ENCODE data around the gene EPG5. TPM values are rescaled to one million over a fixed set of nuclear protein-coding genes. Genes with fewer than 3 reads are reported as not detected.

The EPG5 gene
- total RNA-seq, 1 experiment from 2014 or later = 16.1 TPM

DNA sequence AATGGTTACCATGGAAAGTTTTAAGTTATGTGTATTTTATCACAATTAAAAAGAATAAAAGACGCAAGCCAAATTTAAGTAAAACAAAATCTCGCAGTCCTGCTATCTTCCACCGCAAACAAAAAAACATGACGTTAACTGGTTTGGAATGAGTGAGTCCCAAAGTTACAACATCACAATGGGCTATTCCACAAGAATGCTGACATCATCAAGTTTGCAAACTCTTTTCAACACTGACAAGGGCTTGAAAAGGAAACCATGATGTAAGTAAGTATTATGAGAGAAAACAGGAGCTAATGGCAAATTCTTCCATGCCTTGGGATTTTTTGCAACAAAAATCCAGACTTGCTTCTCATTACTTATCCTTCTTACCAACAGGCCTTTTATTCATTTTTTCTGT is 110.6 kb downstream of the EPG5 start:
- Histone ChIP-seq H3K9ac (ENCODE audit: extremely low read depth, insufficient read length, low read length) (no peak overlapping the region), H2BK120ac (ENCODE audit: low read depth, low read length, poor library complexity, severe bottlenecking) (no peak overlapping the region), H4K8ac (replicated peaks; ENCODE audit: insufficient read length, low read depth, low read length) (no peak overlapping the region), H2BK15ac (ENCODE audit: low read depth, low read length) (no peak overlapping the region), H2BK20ac (ENCODE audit: low read depth, low read length, poor library complexity, severe bottlenecking) (no peak overlapping the region), H4K5ac (ENCODE audit: insufficient read length, low read depth, low read length) (no peak overlapping the region), H4K20me1 (ENCODE audit: control insufficient read depth, insufficient read depth, insufficient read length) (no peaks in the 10 kb centered on the region), H3K14ac (ENCODE audit: insufficient read depth, low read length) (no peak overlapping the region), H3K4me1 (ENCODE audit: insufficient read depth, low read length) (no peaks in the 10 kb centered on the region), H3K79me1 (ENCODE audit: insufficient read depth, low read depth, low read length, poor library complexity, severe bottlenecking) (no peaks in the 10 kb centered on the region), H3K23me2 (ENCODE audit: insufficient read length, low read depth, low read length, poor library complexity, severe bottlenecking) (no peaks in the 10 kb centered on the region), H4K91ac (ENCODE audit: insufficient read length, low read depth, low read length) (no peak overlapping the region), H3K9me3 (ENCODE audit: control insufficient read depth, low read depth, low read length) (no peaks in the 10 kb centered on the region), H3K23ac (ENCODE audit: insufficient read length, low read depth, low read length) (no peak overlapping the region), H2AFZ (ENCODE audit: low read length) (no peak overlapping the region), H3K27ac (ENCODE audit: insufficient read length, low read depth, low read length) (no peak overlapping the region), H3K27me3 (ENCODE audit: insufficient read depth, low read length) (no peaks in the 10 kb centered on the region), H2BK12ac (ENCODE audit: insufficient read length, low read depth, low read length) (no peak overlapping the region), H3K79me2 (ENCODE audit: insufficient read depth, low read length) (no peaks in the 10 kb centered on the region), H2AK5ac (ENCODE audit: insufficient read length, low read length) (no peak overlapping the region), H3K4ac (ENCODE audit: low read depth, low read length) (no peak overlapping the region), H3K56ac (ENCODE audit: insufficient read length, low read depth, low read length) (no peak overlapping the region), H3K4me2 (ENCODE audit: insufficient read depth, insufficient read length, low read length) (no peak overlapping the region), H3K18ac (ENCODE audit: insufficient read length, low read depth, low read length) (no peak overlapping the region), H3T11ph (ENCODE audit: low read length) (no peak overlapping the region), H2BK5ac (ENCODE audit: insufficient read length, low read length) (no peak overlapping the region)
- no CpG with 5 or more reads among the region's 4 CpGs for WGBS (ENCODE audit: extremely low coverage, insufficient read length, low lambda C conversion rate)
- Mint-ChIP-seq H3K27me3 (ENCODE audit: low read depth) (no peaks in the 10 kb centered on the region), H3K9me3 (no peaks in the 10 kb centered on the region), H3K4me1 (peaks cover 8% of the 10 kb centered on the region in 2 experiments), H3K4me3 (no peak overlapping the region), H3K27ac (no peak overlapping the region), H3K36me3 (ENCODE audit: insufficient read depth in 1 of 3, low read depth in 3 of 3) (peaks cover 12 to 62% (median 52%) of the 10 kb centered on the region in 3 experiments; a peak in 6 of 7 replicates)
- DNase-seq = no peak
- TF ChIP-seq, protein P1, sequence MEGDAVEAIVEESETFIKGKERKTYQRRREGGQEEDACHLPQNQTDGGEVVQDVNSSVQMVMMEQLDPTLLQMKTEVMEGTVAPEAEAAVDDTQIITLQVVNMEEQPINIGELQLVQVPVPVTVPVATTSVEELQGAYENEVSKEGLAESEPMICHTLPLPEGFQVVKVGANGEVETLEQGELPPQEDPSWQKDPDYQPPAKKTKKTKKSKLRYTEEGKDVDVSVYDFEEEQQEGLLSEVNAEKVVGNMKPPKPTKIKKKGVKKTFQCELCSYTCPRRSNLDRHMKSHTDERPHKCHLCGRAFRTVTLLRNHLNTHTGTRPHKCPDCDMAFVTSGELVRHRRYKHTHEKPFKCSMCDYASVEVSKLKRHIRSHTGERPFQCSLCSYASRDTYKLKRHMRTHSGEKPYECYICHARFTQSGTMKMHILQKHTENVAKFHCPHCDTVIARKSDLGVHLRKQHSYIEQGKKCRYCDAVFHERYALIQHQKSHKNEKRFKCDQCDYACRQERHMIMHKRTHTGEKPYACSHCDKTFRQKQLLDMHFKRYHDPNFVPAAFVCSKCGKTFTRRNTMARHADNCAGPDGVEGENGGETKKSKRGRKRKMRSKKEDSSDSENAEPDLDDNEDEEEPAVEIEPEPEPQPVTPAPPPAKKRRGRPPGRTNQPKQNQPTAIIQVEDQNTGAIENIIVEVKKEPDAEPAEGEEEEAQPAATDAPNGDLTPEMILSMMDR (conservative IDR thresholded peaks at IDR 0.05) = no peak
